HG03108 (cell line): Measurements from ENCODE around the gene CRYBG2.
A peak's percentile ranks its signal among the peaks of the same experiment; 100 is the strongest.
"Not testable (repeated sequence)": the region's sequence is repeated elsewhere in the genome, so short reads cannot be mapped to it uniquely, and the experiment has no call there.

Experiments used
- ATAC-seq: cut with Tn5 transposase; IDR thresholded peaks from one replicate; pipeline ENCODE4 v1.9.1; 2021; ENCODE audit warnings: moderate library complexity; ENCODE audit not compliant: unreplicated experiment

The CRYBG2 gene

DNA sequence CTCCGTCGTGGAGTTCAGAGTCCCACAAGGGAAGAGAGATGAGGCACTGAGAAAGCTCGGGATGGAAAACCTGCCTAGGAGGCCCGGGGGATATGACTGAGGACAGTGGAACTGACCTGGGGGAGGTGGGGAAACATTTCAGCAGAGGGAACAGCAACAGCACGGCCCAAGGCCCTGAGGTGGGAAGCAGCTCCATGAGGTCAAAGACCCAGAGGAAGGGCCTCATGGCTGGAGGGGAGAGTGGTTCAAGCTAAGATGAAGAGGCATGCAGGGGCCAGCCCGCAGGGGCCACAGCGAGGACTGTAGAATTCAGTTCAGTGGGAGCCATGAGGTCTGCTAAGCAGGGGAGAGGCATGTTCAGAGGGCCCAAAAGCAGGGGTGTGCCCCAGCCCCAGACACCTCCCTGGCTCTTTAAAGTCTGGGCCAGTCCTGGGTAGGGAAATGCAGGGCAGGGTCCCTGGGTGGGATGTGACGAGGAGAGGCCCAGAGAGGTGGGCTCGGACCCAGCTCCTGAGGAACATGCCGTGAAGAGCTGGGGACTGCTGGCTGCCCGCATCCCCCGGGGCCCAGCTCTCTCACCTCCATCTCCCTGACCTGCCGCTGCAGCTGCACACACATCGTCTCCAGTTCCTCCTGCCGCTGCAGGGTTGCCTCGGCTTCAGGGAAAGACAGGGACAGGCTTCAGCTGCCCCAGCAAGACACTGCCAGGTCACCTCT lies 57.4 kb downstream of the CRYBG2 start:
- no peak for ATAC-seq

DNA sequence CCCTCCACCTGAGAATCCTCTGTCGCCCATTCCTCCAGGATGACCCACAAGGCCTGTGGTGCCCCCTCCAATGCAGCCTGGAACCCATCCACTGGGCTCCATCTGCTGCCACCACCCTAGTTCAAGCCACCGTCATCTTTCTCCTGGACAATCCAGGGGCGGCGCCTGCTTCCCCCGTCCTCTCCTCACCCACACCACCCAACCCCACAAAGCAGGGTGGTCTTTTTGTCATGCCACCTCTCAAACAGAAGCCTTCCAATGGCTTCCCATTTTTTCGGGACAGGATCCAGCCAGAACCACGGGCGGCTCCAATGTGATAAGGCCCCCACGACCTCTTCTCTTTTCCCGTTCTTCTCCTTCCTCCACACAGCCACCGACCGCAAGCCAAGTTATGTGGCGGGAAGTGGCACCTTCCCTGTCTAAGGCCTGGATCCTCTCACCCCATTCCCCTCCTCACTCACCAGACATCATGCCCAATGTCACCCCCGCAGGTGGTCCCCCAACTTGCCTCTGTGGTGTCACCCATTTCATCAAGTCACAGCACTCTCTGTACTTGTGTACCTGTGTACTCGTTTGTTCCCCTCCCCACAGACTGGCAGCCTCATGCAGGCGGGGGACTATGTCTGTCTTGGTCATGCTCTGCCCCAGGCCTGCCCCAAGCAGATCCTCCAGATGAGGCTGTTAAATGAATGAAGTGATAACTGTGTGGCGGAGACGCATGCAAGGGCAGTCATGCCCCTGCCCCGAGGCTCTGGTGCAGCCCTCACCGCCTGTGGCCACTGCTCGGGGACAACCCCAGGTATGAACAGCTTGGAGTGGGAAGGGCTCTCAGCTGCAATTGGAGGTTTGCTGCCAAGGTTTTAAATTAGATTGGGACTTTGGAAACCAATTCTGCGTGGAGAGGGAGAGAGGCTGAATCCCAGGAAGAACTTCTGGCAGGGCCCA lies 58.5 kb downstream of the CRYBG2 start:
- no peak for ATAC-seq

DNA sequence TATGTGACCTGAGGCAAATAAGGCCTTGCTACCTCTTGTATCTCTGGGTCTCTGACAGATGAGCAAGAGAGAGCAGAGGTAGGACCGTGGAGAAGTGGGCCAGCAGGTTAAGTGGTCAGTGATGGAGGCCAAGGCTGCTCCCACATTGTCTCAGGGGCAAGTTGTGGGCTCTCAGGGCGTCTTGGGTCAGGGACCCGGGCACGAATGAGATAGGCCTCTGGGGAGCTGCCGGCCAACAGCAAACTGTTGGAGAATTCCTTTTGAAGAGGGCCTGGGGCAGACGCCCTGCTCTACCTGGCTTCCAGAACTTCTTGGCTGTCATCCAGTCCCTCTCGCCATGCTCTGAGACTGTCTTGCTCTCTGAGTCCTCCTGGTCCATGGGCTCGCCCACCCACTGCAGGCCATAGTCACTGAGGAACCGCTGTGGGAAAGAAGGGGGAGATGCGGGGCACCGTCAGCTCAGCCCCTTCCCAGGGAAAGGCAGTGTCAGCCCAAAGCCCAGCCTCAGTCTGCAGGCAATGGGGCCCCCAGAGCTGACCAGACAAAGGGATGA lies 59.9 kb downstream of the CRYBG2 start:
- ATAC-seq: no peak

DNA sequence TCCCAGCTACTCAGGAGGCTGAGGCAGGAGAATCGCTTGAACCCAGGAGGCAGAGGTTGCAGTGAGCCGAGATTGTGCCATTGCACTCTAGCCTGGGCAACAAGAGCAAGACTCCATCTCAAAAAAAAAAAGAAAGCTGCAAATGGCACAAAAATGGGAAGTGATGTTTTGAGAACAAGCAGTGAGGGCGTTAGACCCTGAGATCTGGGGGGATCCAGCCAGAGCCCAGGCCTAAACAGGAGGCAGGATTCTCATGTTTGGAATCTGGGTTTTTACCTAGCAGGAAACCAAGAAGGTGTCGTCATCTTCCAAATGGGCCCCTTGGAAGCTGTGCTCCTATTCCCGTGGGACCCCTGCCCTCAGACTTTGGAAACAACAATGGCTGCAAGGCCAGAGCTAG lies 61.2 kb downstream of the CRYBG2 start:
- not testable (repeated sequence) for ATAC-seq

DNA sequence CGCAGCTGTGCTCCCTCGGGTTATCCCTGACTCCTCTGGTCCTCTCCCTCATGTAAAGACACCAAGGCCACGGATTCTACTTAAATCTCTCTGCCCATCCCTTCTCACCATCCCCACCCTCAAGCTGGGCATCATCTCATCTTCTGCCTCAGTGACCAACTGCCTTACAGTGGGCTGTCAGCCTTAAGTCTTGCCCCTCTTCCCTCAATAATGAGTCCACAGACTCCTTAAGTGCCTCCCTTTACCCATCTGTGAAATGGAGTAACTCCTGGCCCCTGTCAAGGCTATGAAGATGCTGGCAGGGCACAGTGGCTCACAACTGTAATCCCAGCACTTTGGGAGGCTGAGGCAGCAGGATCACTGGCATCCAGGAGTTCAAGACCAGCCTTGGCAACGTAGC lies 62.0 kb downstream of the CRYBG2 start:
- no peak for ATAC-seq

DNA sequence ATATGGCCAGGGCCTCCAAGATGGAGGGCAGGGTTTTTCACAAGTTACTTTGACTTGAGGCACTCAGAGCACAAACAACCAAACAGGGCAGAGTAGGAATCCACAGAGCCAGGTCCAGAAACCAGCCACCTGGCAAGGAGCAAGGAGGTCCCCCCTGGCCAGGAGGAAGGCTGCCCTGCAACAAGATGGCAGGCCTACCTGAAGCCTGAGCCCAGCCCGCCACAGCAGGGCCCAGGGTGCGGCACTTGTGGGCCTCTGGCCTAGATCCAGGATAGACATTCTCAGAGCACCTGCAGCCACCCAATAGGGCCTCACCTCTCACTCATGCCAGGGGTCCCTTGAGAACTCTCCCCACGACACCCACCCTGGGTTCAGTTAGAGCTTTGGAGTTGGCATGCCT lies 62.5 kb downstream of the CRYBG2 start:
- no peak for ATAC-seq

DNA sequence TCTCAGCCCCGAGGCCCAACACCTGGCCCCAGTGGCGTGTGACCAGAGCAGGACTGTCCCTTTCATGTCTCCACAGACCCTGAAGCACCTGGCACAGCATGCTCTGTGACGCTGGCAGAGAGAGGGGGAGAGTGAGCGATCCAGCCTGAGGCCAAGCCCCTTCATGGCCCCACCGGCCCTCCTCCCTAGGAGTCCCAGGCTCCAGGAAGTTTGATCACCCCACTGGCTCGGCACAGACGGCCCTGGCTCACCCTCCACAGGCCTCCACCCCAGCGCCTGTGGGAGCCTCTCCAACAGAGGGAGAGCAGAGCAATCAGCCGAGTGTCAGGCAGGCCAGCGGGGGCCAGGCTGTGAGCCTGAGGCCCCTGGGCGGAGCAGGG lies 63.1 kb downstream of the CRYBG2 start:
- no peak for ATAC-seq

DNA sequence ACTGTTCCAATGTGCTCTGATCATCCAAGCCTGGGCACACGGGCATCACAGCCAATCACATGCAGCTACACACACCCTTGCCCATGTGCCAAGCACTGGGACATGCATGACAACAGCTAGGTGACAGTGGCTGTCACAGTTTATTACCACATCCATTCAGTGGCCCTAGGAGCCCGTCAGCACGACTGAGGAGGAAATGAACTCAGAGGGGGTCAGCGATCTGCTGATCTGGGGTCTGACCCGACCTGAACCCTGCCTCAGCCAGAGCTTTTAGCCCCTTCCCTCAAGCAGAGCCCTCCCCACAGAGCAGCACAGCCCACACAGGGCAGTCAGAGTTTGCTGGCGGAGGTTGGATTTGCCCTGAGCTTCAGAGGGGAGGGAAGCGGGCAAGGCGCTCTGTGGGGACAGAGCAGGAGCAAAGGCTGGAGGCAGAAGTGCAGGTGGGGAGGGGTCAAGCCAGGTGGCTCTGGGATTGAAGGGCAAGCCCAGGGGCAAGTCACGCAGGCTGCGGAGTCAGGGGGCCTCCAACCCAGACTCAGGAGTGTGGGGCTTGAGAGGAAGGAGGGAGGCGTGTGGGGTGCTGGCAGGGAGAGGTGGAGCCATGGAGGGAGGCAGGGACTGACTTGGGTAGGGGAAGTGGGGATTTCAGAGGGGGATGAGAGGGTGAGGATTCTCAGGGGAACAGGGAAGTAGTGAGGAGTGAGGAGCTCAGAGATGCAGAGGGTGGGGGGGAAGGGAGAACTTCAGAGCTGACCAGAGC lies 63.6 kb downstream of the CRYBG2 start:
- ATAC-seq: no peak

DNA sequence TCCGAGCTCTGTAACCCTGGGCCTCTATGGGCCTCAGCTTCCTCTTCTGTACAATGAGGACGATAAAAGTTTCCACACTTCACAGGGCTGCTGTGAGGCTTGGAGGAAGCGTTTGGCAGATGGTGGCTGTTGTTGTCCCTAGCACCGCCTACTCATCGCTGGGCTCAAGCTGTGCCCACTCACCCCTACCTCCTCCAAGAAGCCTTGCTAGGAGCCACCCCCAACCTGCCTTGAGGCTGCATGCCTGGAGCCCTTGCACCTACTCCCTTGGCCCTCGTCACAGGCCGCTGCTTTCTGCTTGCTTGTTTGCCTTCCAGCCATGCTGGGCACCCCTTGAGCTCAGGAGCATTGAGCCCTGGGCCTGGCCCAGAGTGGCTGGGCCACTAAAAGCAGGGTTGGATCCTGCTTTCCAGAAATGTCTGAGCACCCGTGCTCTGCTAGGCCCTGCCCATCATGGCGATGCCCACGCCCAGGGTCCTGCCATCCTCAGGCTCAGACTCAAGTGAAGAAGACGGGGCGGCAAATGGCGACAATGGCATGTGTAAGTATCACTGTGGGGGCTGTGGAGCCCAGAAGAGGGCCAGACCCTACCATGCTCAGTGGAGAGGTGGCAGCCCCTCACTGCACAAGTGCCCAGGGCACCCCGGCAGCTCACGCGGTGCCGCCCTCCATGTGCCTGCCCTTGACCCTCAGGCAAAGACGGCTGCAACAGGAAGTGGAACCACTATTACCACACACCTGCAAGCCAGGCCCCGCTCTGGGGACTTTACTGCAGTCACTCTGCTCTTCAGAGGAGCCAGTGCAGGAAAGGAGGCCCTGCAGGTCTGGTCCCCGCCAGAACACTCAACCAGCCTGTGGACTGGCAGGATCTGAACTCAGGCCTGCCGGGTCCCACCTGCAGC lies 64.5 kb downstream of the CRYBG2 start:
- ATAC-seq: no peak

DNA sequence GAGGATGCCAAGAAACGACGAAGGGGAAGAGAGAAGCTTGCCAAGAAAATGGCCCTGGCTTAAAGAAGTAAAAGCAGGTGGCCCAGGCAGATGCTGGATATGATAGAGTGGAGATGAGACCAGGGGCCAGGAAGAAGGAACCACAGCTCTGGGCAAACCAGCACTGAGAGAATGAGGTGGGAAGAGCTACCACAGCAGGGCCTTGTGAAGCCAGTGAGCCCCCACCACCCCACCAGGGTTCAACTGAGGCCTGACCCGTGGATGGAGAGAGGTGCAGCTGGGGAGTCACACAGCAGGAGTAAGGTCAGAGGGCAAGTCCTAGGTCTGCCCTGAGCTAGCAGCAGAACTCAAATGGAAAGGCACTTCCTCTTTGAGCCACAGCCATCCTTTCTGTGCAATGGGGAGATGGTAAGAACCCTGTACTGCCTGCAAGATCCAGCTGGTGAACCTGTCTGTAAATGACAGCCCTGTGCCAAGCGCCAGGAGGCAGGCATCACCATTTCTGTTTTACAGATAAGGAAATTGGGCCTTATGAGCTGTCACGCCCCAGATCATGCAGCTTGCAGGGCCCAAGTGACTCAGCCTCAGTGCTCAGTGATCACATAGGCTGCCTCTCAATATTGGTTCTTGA lies 65.5 kb downstream of the CRYBG2 start:
- no peak for ATAC-seq

DNA sequence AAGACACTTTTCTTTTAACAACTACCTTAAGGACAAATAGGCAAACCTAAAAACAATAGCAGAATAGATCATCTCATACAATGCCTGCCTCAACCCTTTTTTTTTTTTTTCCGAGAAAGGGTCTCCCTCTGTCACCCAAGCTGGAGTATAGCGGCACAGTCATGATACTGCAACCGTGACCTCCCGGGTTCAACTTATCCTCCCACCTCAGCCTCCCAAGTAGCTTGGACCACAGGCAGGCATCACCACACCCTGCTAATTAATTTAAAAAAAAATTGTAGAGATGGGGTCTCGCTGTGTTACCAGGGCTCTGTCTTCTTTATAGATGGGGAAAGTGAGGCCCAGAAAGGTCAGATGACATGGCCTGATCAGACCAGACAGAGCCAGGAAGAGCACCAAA lies 66.1 kb downstream of the CRYBG2 start:
- no peak for ATAC-seq

DNA sequence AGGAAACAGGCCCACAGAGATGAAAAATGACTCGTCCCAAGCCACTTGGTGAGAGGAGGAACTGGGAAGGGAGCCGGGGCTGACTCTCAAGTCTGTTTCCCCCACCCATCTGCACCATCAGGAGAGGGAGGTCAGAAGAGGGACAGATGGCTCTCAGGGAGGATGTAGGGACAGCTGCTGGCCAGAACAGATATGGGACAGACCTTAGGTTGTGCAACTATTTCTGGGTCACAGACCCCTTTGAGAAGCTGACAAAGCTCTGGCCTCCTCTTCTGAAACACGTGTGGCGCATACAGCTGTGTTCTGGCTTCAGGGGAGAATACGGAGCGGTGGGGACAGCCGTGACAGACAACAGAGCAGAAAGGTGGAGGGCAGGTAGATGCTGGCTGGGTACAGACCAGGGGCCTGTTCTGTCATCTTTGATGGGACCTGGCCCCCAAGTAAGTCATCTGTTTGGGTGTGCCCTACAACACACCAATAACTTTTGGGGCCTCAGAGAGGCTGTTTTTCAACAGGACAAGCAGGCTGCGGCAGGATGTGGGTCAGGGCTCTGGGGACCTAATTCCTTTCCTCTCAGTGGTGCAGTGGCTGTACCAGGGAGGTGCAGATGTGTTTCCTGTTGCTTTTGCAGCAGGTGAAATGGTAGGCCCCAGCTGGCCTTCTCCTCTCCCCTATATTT lies 66.8 kb downstream of the CRYBG2 start:
- ATAC-seq: peak; percentile 36

DNA sequence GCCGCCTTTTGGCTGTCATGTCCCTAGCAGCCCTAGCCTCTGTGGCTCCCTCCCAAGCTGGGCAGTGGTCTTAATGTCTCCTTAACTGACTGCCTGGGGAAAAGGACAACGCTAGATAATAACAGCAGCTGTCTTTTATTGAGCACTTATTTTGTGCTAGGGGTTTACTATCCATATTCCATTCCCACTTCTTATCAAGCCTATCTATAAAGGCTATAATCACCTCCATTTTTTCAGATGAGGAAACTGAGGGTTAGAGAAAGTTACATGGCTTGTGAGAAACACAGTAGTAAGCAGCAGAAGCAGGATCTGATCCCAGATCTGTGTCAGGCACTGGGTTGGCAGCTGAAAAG lies 67.9 kb downstream of the CRYBG2 start:
- ATAC-seq: no peak

DNA sequence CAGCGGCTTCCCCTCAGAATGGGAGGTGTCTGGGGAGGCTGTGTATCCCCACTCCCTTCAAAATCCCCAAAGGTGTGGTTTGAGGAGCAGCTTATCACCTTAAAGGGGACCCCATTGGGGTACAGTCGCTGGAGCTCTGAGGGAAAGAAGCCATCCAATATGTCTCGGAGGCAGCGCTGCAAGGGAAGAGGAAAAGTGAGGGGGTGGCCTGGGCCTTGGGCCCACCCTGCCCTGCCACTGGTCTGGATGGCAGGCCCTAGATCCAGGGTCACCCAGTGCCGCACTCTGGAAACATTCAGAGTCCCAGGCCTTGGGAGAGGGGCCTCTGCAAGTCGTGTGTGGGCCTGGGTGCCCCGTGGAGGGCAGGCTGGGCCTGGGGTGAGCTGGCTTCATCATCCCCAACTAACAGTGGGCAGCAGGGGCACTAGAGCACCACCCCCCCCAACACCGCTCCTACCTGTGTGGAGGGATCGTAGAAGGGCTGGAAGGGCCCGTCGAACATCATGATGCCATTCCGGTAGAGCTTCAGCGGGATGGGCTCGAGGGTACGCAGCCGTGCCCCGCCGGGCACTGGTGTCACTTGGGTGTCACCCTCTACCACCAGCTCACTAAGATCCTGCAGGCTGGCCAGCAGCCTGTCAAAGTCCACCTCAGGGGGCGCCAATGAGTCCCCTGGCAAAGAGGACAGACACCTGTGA lies 68.4 kb downstream of the CRYBG2 start:
- no peak for ATAC-seq

DNA sequence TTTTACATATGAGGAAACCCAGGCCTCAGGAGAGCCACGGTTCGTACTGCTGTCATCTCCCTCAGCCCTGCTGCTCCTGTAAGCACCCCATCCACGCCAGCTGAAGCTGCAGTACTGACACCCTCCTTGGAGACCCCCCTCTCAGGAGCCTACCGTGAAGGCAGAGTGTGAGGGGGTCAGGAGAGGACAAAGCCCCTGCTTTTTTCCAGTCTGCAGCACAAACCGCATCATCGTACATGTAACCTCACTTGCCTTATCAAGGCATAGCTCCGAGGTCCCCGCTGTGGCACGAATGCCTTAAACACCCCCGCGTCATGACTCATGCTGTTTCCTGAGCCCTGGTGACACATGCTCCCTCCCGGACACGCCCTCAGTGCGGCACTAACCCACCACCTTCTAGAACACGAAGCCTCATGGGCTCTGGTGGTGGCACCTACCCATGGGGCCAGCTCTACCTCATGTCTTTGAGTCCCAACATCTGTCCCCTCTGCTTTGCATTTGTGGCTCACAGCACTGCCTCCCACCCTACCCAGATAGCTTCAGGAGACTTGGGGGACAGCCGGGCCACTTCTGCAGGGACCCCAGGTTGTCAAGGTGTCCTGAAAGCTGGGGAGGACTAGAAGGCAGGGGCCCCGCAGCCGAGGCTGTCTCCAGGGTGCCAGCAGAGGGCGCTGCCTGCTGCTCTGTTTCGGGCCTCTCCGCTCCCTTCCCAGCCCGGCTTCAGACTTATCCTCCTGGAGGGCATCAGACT lies 69.2 kb downstream of the CRYBG2 start:
- no peak for ATAC-seq

DNA sequence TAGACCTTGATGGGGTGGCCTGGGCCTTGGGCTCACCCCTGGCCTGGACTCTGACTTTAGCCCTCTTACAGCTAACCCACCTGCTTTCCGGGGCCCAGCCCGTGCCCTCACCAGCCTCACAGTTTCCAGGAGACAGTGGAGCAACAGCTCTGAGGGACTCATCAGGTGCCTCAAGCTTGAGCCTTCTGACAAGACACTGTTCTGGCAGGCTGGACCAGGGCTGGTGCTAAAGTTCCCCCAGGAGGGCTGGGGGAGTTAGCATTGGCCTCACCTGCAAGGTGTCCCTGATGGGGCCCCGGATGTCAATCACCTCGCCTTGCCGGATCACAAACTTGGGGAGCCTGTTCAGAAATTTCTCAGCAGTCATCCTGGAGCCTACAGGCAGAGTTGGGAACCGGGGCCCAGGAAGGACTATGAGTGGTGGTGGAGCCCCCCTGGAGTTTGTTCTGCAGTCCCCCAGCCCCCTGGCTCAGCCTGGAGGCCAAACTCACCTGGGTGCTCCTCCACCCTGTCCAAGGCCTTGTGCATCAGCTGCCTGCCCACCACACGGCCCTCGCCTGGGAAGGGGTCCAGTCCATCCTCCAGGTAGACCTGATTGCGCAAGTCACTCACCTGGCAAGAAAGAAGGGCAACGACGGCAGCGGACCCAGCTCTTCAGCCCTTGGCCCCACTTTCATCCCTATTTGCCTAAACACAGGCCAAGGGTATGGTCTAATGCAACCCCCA lies 69.9 kb downstream of the CRYBG2 start:
- ATAC-seq: no peak

DNA sequence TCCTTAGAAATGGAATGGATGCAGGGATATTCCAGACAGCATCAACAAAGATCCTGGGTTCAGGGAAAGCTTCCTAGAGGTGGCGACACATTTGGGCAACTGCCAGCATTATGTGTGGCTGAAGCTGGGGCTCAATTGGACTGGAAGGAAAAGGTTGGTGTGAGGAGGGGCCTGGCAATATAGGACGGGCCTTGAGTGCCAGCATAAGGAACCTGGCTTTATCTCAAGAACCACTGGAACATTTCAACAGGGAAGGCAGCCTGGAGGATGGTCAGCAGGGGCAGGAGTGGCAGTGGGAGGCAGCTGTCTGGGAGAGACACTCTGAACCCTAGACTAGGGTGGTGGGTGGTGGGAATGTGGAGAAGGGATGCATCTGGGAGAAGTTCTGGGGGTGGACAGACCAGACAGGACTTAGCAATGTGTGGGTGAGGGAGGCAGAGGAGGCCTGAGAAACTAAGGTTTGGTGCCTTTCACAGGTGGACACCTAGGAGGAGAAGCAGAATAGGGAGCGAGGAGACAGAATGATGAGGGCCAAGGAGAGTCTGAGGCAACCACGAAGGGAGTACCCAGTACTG lies 70.6 kb downstream of the CRYBG2 start:
- no peak for ATAC-seq
